H1 (cell line): ENCODE data around the gene ELOVL2. TPM values are rescaled to one million over a fixed set of nuclear protein-coding genes. Genes with fewer than 3 reads are reported as not detected.

Experiments used
- CTCF ChIA-PET: fragments of 300-600 bp; sonication (Branson Sonifier 250); formaldehyde crosslinking; loops from one replicate; lab custom pipeline; 2021; ENCODE audit not compliant: partially characterized antibody; lab: Charles Lee
- POLR2A ChIA-PET: fragments of 300-600 bp; sonication (Branson Sonifier 250); formaldehyde crosslinking; loops from one replicate; lab custom pipeline; 2021; ENCODE audit warnings: inconsistent platforms; ENCODE audit not compliant: partially characterized antibody; lab: Charles Lee
- DNase-seq, 2 experiments: peaks; one replicate each; pipeline versions ENCODE4 v3.0.0 to v3.0.0-alpha.2; 2010 to 2022; ENCODE audit warnings: low spot score in 2 of 2, low read depth in 1 of 2, mixed read lengths in 1 of 2
- FAIRE-seq: peaks from 2 replicates; lab custom pipeline; 2011; peaks lifted over from hg19 to GRCh38; lab: Jason Lieb, UNC
- H2AFZ ChIP-seq: 2 replicates; pipeline ENCODE4 v1.8.1; 2012; ENCODE audit warnings: low read length, inconsistent platforms
- H2AK5ac ChIP-seq: 2 replicates; pipeline ENCODE4 v1.6.1; 2013; ENCODE audit warnings: low read depth, low read length
- H2BK120ac ChIP-seq: replicated peaks from 2 replicates; pipeline ENCODE3; 2013; ENCODE audit warnings: low read depth, low read length, inconsistent platforms
- H2BK12ac ChIP-seq: 2 replicates; pipeline ENCODE4 v1.6.1; 2013; ENCODE audit warnings: low read depth, low read length
- H2BK15ac ChIP-seq: 2 replicates; pipeline ENCODE4 v1.6.1; 2013; ENCODE audit warnings: low read length
- H2BK20ac ChIP-seq: 2 replicates; pipeline ENCODE4 v1.6.1; 2013; ENCODE audit warnings: low read length
- H2BK5ac ChIP-seq: 2 replicates; pipeline ENCODE4 v1.6.1; 2013; ENCODE audit warnings: low read depth, low read length
- H3K14ac ChIP-seq: 2 replicates; pipeline ENCODE4 v1.6.1; 2013; ENCODE audit warnings: inconsistent platforms; ENCODE audit not compliant: insufficient read length
- H3K18ac ChIP-seq: 2 replicates; pipeline ENCODE4 v1.6.1; 2013; ENCODE audit warnings: low read length; ENCODE audit errors: extremely low read depth
- H3K23ac ChIP-seq: 2 replicates; pipeline ENCODE4 v1.6.1; 2013; ENCODE audit warnings: inconsistent platforms; ENCODE audit not compliant: insufficient read length
- H3K23me2 ChIP-seq: 2 replicates; pipeline ENCODE4 v1.6.1; 2013; ENCODE audit warnings: low read depth, low read length
- H3K27ac ChIP-seq: 2 replicates; pipeline ENCODE4 v1.6.1; 2011; ENCODE audit warnings: low read depth, low read length, inconsistent platforms
- H3K27me3 ChIP-seq, 4 experiments: replicated peaks in 1 of 4; 1 replicate in 1 of 4; 2 replicates in 3 of 4; pipeline versions ENCODE4 v1.6.1 to v1.8.1; 2011 to 2013; ENCODE audit warnings: low read length in 3 of 4, mild to moderate bottlenecking in 3 of 4, inconsistent platforms in 2 of 4, mixed read lengths in 2 of 4, moderate library complexity in 1 of 4; ENCODE audit not compliant: control insufficient read depth in 3 of 4, insufficient read depth in 3 of 4; ENCODE audit errors: extremely low read depth in 1 of 4
- H3K36me3 ChIP-seq, 4 experiments: 2 replicates each; pipeline versions ENCODE4 v1.6.1 to v1.8.1; 2011 to 2013; ENCODE audit warnings: mild to moderate bottlenecking in 4 of 4, low read length in 3 of 4, moderate library complexity in 2 of 4, control low read depth in 1 of 4, inconsistent platforms in 1 of 4; ENCODE audit not compliant: insufficient read depth in 4 of 4, control insufficient read depth in 2 of 4
- H3K4ac ChIP-seq: replicated peaks from 2 replicates; pipeline ENCODE3; 2013; ENCODE audit warnings: low read length, low read depth, mixed read lengths, inconsistent platforms; ENCODE audit not compliant: insufficient read length
- H3K4me1 ChIP-seq, 4 experiments: replicated peaks in 1 of 4; 1 replicate in 1 of 4; 2 replicates in 3 of 4; pipeline versions ENCODE4 v1.6.1 to v1.8.1; 2011 to 2013; ENCODE audit warnings: low read length in 3 of 4, inconsistent platforms in 2 of 4, mixed read lengths in 1 of 4; ENCODE audit not compliant: insufficient read depth in 4 of 4, control insufficient read depth in 3 of 4
- H3K4me2 ChIP-seq, 2 experiments: 2 replicates each; pipeline versions ENCODE4 v1.6.1 to v1.8.1; 2011 to 2013; ENCODE audit warnings: low read depth in 2 of 2, low read length in 2 of 2, control low read depth in 1 of 2, inconsistent platforms in 1 of 2, mild to moderate bottlenecking in 1 of 2; ENCODE audit not compliant: insufficient read depth in 1 of 2
- H3K4me3 ChIP-seq, 4 experiments: fragments of 200-600, 300-600 bp in 1 of 4; sonication (generic), shearing (Covaris generic), sonication (Bioruptor Twin) in 1 of 4; 2 replicates each; pipeline versions ENCODE4 v1.5.1 to v1.8.1; 2011 to 2016; ENCODE audit warnings: low read length in 4 of 4, low read depth in 3 of 4, control low read depth in 2 of 4, inconsistent platforms in 2 of 4, mild to moderate bottlenecking in 2 of 4, mixed read lengths in 1 of 4, moderate library complexity in 1 of 4; ENCODE audit not compliant: insufficient read depth in 2 of 4; ENCODE audit errors: extremely low read depth in 1 of 4
- H3K56ac ChIP-seq: replicated peaks from 2 replicates; pipeline ENCODE3; 2013; ENCODE audit warnings: low read depth, mild to moderate bottlenecking, mixed read lengths, low read length, inconsistent platforms; ENCODE audit not compliant: insufficient read length
- H3K79me1 ChIP-seq: 2 replicates; pipeline ENCODE4 v1.6.1; 2013; ENCODE audit warnings: low read depth, low read length, control low read depth
- H3K79me2 ChIP-seq, 2 experiments: 2 replicates each; pipeline versions ENCODE4 v1.6.1 to v1.8.1; 2012 to 2013; ENCODE audit warnings: low read length in 2 of 2, mild to moderate bottlenecking in 2 of 2, inconsistent platforms in 1 of 2; ENCODE audit not compliant: insufficient read depth in 2 of 2, control insufficient read depth in 1 of 2
- H3K9ac ChIP-seq, 4 experiments: replicated peaks in 1 of 4; 1 replicate in 1 of 4; 2 replicates in 3 of 4; pipeline versions ENCODE4 v1.6.1 to v1.8.1; 2011 to 2013; ENCODE audit warnings: low read depth in 3 of 4, low read length in 3 of 4, control low read depth in 2 of 4, mild to moderate bottlenecking in 2 of 4, moderate library complexity in 2 of 4, inconsistent platforms in 1 of 4; ENCODE audit errors: extremely low read depth in 1 of 4
- H3K9me3 ChIP-seq, 2 experiments: 2 replicates each; pipeline versions ENCODE4 v1.6.1 to v1.8.1; 2012 to 2013; ENCODE audit warnings: mild to moderate bottlenecking in 2 of 2, moderate library complexity in 2 of 2, control low read depth in 1 of 2, inconsistent platforms in 1 of 2, low read depth in 1 of 2, low read length in 1 of 2, mixed read lengths in 1 of 2; ENCODE audit not compliant: insufficient read depth in 2 of 2
- H4K20me1 ChIP-seq, 2 experiments: replicated peaks in 1 of 2; 2 replicates each; pipeline versions ENCODE3 to v1.8.1; 2011 to 2013; ENCODE audit warnings: inconsistent platforms in 2 of 2, low read length in 2 of 2, mild to moderate bottlenecking in 1 of 2; ENCODE audit not compliant: insufficient read depth in 2 of 2, control insufficient read depth in 1 of 2
- H4K5ac ChIP-seq: 2 replicates; pipeline ENCODE4 v1.6.1; 2013; ENCODE audit warnings: low read length, low read depth, mixed read lengths, inconsistent platforms; ENCODE audit not compliant: insufficient read length
- H4K8ac ChIP-seq: 2 replicates; pipeline ENCODE4 v1.8.0; 2013; ENCODE audit warnings: mild to moderate bottlenecking, moderate library complexity, low read length, inconsistent platforms; ENCODE audit not compliant: insufficient read depth; ENCODE audit errors: extremely low read depth
- H4K91ac ChIP-seq: replicated peaks from 2 replicates; pipeline ENCODE3; 2013; ENCODE audit warnings: low read length, mixed read lengths, inconsistent platforms; ENCODE audit not compliant: insufficient read length
- BCL11A ChIP-seq, 2 experiments: IDR thresholded peaks; one replicate each; pipeline ENCODE4 v1.6.1; 2011; ENCODE audit warnings: low read depth in 2 of 2, low read length in 2 of 2, mild to moderate bottlenecking in 2 of 2
- CBX5 ChIP-seq: fragments of 300-800, 300-1000 bp; sonication (generic); IDR thresholded peaks from 2 replicates; pipeline ENCODE4 v1.7.1; 2016; ENCODE audit warnings: antibody characterized with exemption, low read length, low read depth
- EGR1 ChIP-seq: IDR thresholded peaks from 2 replicates; pipeline ENCODE4 v1.6.1; 2011; ENCODE audit warnings: low read depth, low read length, borderline replicate concordance
- EP300 ChIP-seq, 2 experiments: IDR thresholded peaks; 1 replicate in 1 of 2; 2 replicates in 1 of 2; pipeline ENCODE4 v1.6.1; 2011 to 2012; ENCODE audit warnings: low read depth in 2 of 2, low read length in 2 of 2, mild to moderate bottlenecking in 2 of 2, borderline replicate concordance in 1 of 2, inconsistent platforms in 1 of 2, moderate library complexity in 1 of 2
- HDAC2 ChIP-seq, 2 experiments: fragments of 300-600 bp in 1 of 2; sonication (generic) in 1 of 2; IDR thresholded peaks; 2 replicates each; pipeline ENCODE4 v1.6.1; 2011 to 2012; ENCODE audit warnings: low read depth in 2 of 2, low read length in 2 of 2, mild to moderate bottlenecking in 2 of 2, moderate library complexity in 2 of 2, borderline replicate concordance in 1 of 2, inconsistent platforms in 1 of 2
- JUND ChIP-seq: IDR thresholded peaks from 2 replicates; pipeline ENCODE4 v1.6.1; 2011; ENCODE audit warnings: mild to moderate bottlenecking, improper control_type of control experiment, low read length
- KDM1A ChIP-seq: fragments of 200-600, 300-600 bp; sonication (generic); IDR thresholded peaks from 2 replicates; pipeline ENCODE4 v1.7.1; 2016; ENCODE audit warnings: mild to moderate bottlenecking, low read length, borderline replicate concordance
- KDM4A ChIP-seq: IDR thresholded peaks from one replicate; pipeline ENCODE4 v1.7.1; 2012; ENCODE audit warnings: low read depth, mild to moderate bottlenecking, moderate library complexity, low read length, inconsistent platforms; ENCODE audit not compliant: severe bottlenecking
- POLR2AphosphoS5 ChIP-seq: IDR thresholded peaks from 2 replicates; pipeline ENCODE4 v1.6.1; 2011; ENCODE audit warnings: low read depth, low read length
- SIN3A ChIP-seq, 2 experiments: IDR thresholded peaks in 1 of 2; conservative IDR thresholded peaks in 1 of 2; 2 replicates each; pipeline ENCODE4 v1.6.1; 2011 to 2012; ENCODE audit warnings: low read length in 2 of 2, improper control_type of control experiment in 1 of 2, low read depth in 1 of 2, mild to moderate bottlenecking in 1 of 2
- SIRT6 ChIP-seq: IDR thresholded peaks from one replicate; pipeline ENCODE4 v1.7.1; 2012; ENCODE audit warnings: low read length, inconsistent platforms
- TBP ChIP-seq: IDR thresholded peaks from 2 replicates; pipeline ENCODE4 v1.6.1; 2011; ENCODE audit warnings: low read depth, low read length, improper control_type of control experiment
- ZNF274 ChIP-seq: IDR thresholded peaks from 2 replicates; pipeline ENCODE4 v1.7.0; 2012; ENCODE audit warnings: low read length, borderline replicate concordance; ENCODE audit errors: extremely low read depth
- WGBS, 2 experiments: shearing (Covaris generic) in 1 of 2; methylation state at CpG; one replicate each; pipeline versions ENCODE4 v1.1.6 to v1.1.7; 2013 to 2015; ENCODE audit warnings: low lambda C conversion rate in 2 of 2, mixed read lengths in 2 of 2, inconsistent platforms in 1 of 2, low coverage in 1 of 2, missing lambda C conversion rate in 1 of 2; ENCODE audit not compliant: insufficient replicate concordance in 2 of 2, insufficient coverage in 1 of 2, insufficient read length in 1 of 2; ENCODE audit errors: extremely low coverage in 1 of 2, missing lambda C conversion rate in 1 of 2; 5-methylcytosine and 5-hydroxymethylcytosine counted together
- polyA plus RNA-seq, 7 experiments: library from polyadenylated mRNA; depleted of rRNA in 3 of 7; stranded (reverse) in 5 of 7; unstranded in 2 of 7; fragments of >200 nt in 5 of 7; fragments of 200-250 nt in 2 of 7; gene quantifications; 1 replicate in 5 of 7; 2 replicates in 1 of 7; 4 replicates in 1 of 7; pipeline versions ENCODE4 v1.2.1 to v1.2.3, GENCODE V29; 2011 to 2013; ENCODE audit warnings: missing spikeins in 2 of 7, mixed read lengths in 2 of 7
- total RNA-seq: library from RNA; stranded (reverse); fragmentation: NEBNext Ultra II Directional; extraction: Animal tissue kit (Norgen Biotek cat#: 25700); gene quantifications from 2 replicates; pipeline ENCODE4 v1.2.1, GENCODE V29; 2021

Gene ELOVL2
- total and polyA plus RNA-seq, 2 of the 8 experiments (the other 6 are each of a cell fraction or from before 2014, with no cell fraction given): 0.42 to 0.89 TPM

DNA sequence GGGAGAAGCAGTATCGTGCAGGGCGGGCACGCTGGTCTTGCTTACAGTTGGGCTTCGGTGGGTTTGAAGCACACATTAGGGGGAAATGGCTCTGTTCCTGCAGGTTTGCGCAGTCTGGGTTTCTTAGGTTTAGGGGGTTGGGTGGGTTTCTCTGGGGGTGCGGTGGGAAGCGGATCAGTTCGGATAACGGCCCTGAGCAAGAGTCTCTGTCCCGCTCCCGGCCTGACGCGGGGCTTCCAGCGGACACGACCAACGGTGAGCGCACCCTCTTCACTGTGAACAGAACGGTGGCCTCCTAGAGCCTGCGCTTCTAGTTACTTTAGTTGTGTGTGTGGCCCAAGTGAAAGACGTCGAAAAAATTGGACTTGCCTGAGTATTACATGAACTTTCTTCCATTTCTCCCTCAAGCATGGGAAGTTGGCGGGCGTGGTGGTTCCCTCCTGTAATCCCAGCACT, 635 bp upstream of the ELOVL2 start:
- Histone ChIP-seq H2BK20ac (no peak overlapping the region), H3K23ac (no peak overlapping the region), H3K36me3 (peaks cover 0 to 4% (median 0%) of the 10 kb centered on the region in 4 experiments; a peak in 1 of 8 replicates), H2AFZ (peak overlapping the region; percentile 81; the same call in 1 of the 2 replicates), H4K91ac (no peak overlapping the region), H3K27ac (no peak overlapping the region), H3K4me2 (peak overlapping the region; percentile 22 to 72; a peak in 3 of 4 replicates), H3K79me1 (no peaks in the 10 kb centered on the region), H4K20me1 (peaks cover 0 to 1% of the 10 kb centered on the region in 2 experiments), H4K5ac (no peak overlapping the region), H3K79me2 (no peaks in the 10 kb centered on the region), H2BK12ac (no peak overlapping the region), H3K4me1 (peaks cover 0 to 6% (median 2%) of the 10 kb centered on the region in 4 experiments; a peak in 2 of 7 replicates), H3K27me3 (peaks cover 19 to 42% (median 36%) of the 10 kb centered on the region in 4 experiments), H2BK5ac (no peak overlapping the region), H4K8ac (peak overlapping the region; percentile 62), H3K9ac (no peak overlapping the region), H3K9me3 (no peaks in the 10 kb centered on the region; a peak in 1 of 4 replicates), H3K18ac (no peak overlapping the region), H2AK5ac (no peak overlapping the region), H2BK15ac (no peak overlapping the region), H2BK120ac (no peak overlapping the region), H3K23me2 (peaks cover 7% of the 10 kb centered on the region), H3K56ac (no peak overlapping the region), H3K4me3 (peak overlapping the region; percentile 24 to 63 (median 46); a peak in 6 of 8 replicates), H3K4ac (no peak overlapping the region), H3K14ac (no peak overlapping the region)
- no peak for TF ChIP-seq BCL11A (IDR thresholded peaks at IDR 0.05; ENCODE audit: low read depth in 2 of 2, low read length in 2 of 2)
- peak; percentile 83 for TF ChIP-seq KDM4A
- no peak for TF ChIP-seq EP300 (IDR thresholded peaks at IDR 0.05; ENCODE audit: borderline replicate concordance in 1 of 2, low read depth in 2 of 2, low read length in 2 of 2)
- no peak for TF ChIP-seq SIN3A (conservative IDR thresholded peaks at IDR 0.05 in 1 of 2, IDR thresholded peaks at IDR 0.05 in 1 of 2; ENCODE audit: low read depth in 1 of 2, low read length in 2 of 2)
- no peak for TF ChIP-seq SIRT6
- TF ChIP-seq JUND: no peak
- no peak for TF ChIP-seq HDAC2 (IDR thresholded peaks at IDR 0.05; ENCODE audit: borderline replicate concordance in 1 of 2, low read depth in 2 of 2, low read length in 2 of 2)
- 0 out of 2 replicates have a peak, but pooled peaks have one; percentile 12 for TF ChIP-seq KDM1A
- TF ChIP-seq TBP: no peak
- no peak for TF ChIP-seq POLR2AphosphoS5
- no peak for TF ChIP-seq CBX5
- TF ChIP-seq ZNF274: no peak
- TF ChIP-seq EGR1: no peak
- CTCF ChIA-PET: interaction anchor here (1.0 to 2.3 kb wide), 10 partner anchors 12 to 93 kb away, joined by 3 to 12 read pairs (median 6); no protein-coding TSS in a partner anchor
- FAIRE-seq (no peak), DNase-seq (no peak)
- POLR2A ChIA-PET: no interaction called here
- 52% methylated on average over 10 of the region's 23 CpGs; no CpG with 5 or more reads in 1 of the 2 experiments for WGBS, 2 experiments
